Activated naive CD8-positive, alpha-beta T cell treated with anti-CD3 and anti-CD28 coated beads, Interleukin-2, amount 50 U/mL, for 24 hours (primary cell): ENCODE results near the gene MRPL19.

Experiments used
- ATAC-seq: fragments of 150-1000 bp; cut with Tn5 transposase; one replicate; pipeline ENCODE4 v1.10.0; 2021
- DNase-seq: peaks from one replicate; pipeline ENCODE4 v3.0.0; 2021
- H3K27ac Mint-ChIP-seq: one replicate; pipeline ENCODE4 v1.8.0; 2021; ENCODE audit warnings: mild to moderate bottlenecking, mixed read lengths
- H3K27me3 Mint-ChIP-seq: one replicate; pipeline ENCODE4 v1.8.0; 2021; ENCODE audit warnings: mixed read lengths
- H3K36me3 Mint-ChIP-seq: one replicate; pipeline ENCODE4 v1.8.0; 2021; ENCODE audit warnings: low read depth, mixed read lengths
- H3K4me1 Mint-ChIP-seq: one replicate; pipeline ENCODE4 v1.8.0; 2021; ENCODE audit warnings: mixed read lengths
- H3K4me3 Mint-ChIP-seq: one replicate; pipeline ENCODE4 v1.8.0; 2021; ENCODE audit warnings: mild to moderate bottlenecking, moderate library complexity, mixed read lengths
- H3K9me3 Mint-ChIP-seq: one replicate; pipeline ENCODE4 v1.8.0; 2021; ENCODE audit warnings: mixed read lengths

The MRPL19 gene

GRCh38 chr2:75632813-75633212, 13.8 kb upstream of the MRPL19 start:
- H3K27ac Mint-ChIP-seq: no peak overlapping the region
- no peak for DNase-seq
- H3K27me3 Mint-ChIP-seq: peaks cover 23% of the 10 kb centered on the region
- H3K4me1 Mint-ChIP-seq: no peaks in the 10 kb centered on the region
- no peaks in the 10 kb centered on the region for H3K9me3 Mint-ChIP-seq
- no peak for ATAC-seq
- no peak overlapping the region for H3K4me3 Mint-ChIP-seq
- no peaks in the 10 kb centered on the region for H3K36me3 Mint-ChIP-seq

GRCh38 chr2:75633620-75634019, 13.0 kb upstream of the MRPL19 start:
- Mint-ChIP-seq H3K27ac (no peak overlapping the region), H3K36me3 (no peaks in the 10 kb centered on the region), H3K27me3 (peaks cover 26% of the 10 kb centered on the region), H3K4me3 (no peak overlapping the region), H3K4me1 (no peaks in the 10 kb centered on the region), H3K9me3 (no peaks in the 10 kb centered on the region)
- ATAC-seq: no peak
- DNase-seq: no peak

- Mint-ChIP-seq H3K4me1 (no peaks in the 10 kb centered on the region), H3K27ac (no peak overlapping the region), H3K27me3 (peaks cover 22% of the 10 kb centered on the region), H3K9me3 (no peaks in the 10 kb centered on the region), H3K4me3 (no peak overlapping the region), H3K36me3 (no peaks in the 10 kb centered on the region)
- ATAC-seq (no peak), DNase-seq (no peak)
Observed at GRCh38 chr2:75634945-75635344, 11.6 kb upstream of the MRPL19 start.

- DNase-seq: no peak
- H3K4me3 Mint-ChIP-seq: no peak overlapping the region
- no peaks in the 10 kb centered on the region for H3K36me3 Mint-ChIP-seq
- no peak overlapping the region for H3K27ac Mint-ChIP-seq
- H3K27me3 Mint-ChIP-seq: peaks cover 19% of the 10 kb centered on the region
- H3K4me1 Mint-ChIP-seq: peaks cover 4% of the 10 kb centered on the region
- no peak for ATAC-seq
- no peaks in the 10 kb centered on the region for H3K9me3 Mint-ChIP-seq
Observed at GRCh38 chr2:75637568-75637967, 9.0 kb upstream of the MRPL19 start.

GRCh38 chr2:75640621-75641121, 5.9 kb upstream of the MRPL19 start:
- peak; percentile 60 for DNase-seq
- H3K4me3 Mint-ChIP-seq: no peak overlapping the region
- ATAC-seq: peak; percentile 95
- H3K9me3 Mint-ChIP-seq: no peaks in the 10 kb centered on the region
- H3K36me3 Mint-ChIP-seq: no peaks in the 10 kb centered on the region
- H3K27me3 Mint-ChIP-seq: peaks cover 17% of the 10 kb centered on the region
- H3K4me1 Mint-ChIP-seq: peaks cover 4% of the 10 kb centered on the region
- no peak overlapping the region for H3K27ac Mint-ChIP-seq

GRCh38 chr2:75641587-75641986, 5.0 kb upstream of the MRPL19 start:
- no peak overlapping the region for H3K4me3 Mint-ChIP-seq
- H3K36me3 Mint-ChIP-seq: no peaks in the 10 kb centered on the region
- ATAC-seq (no peak), DNase-seq (no peak)
- peaks cover 7% of the 10 kb centered on the region for H3K4me1 Mint-ChIP-seq
- H3K27ac Mint-ChIP-seq: no peak overlapping the region
- peaks cover 11% of the 10 kb centered on the region for H3K27me3 Mint-ChIP-seq
- no peaks in the 10 kb centered on the region for H3K9me3 Mint-ChIP-seq

GRCh38 chr2:75643980-75644379, 2.6 kb upstream of the MRPL19 start:
- ATAC-seq (no peak), DNase-seq (no peak)
- no peak overlapping the region for H3K27ac Mint-ChIP-seq
- H3K4me3 Mint-ChIP-seq: no peak overlapping the region
- H3K27me3 Mint-ChIP-seq: no peaks in the 10 kb centered on the region
- no peaks in the 10 kb centered on the region for H3K9me3 Mint-ChIP-seq
- H3K4me1 Mint-ChIP-seq: peaks cover 23% of the 10 kb centered on the region
- H3K36me3 Mint-ChIP-seq: peaks cover 11% of the 10 kb centered on the region

GRCh38 chr2:75645643-75646042, 940 bp upstream of the MRPL19 start:
- H3K27ac Mint-ChIP-seq: peak overlapping the region; percentile 90
- ATAC-seq: no peak
- H3K4me1 Mint-ChIP-seq: peaks cover 32% of the 10 kb centered on the region
- no peaks in the 10 kb centered on the region for H3K9me3 Mint-ChIP-seq
- no peak for DNase-seq
- H3K36me3 Mint-ChIP-seq: peaks cover 19% of the 10 kb centered on the region
- H3K4me3 Mint-ChIP-seq: no peak overlapping the region
- no peaks in the 10 kb centered on the region for H3K27me3 Mint-ChIP-seq

GRCh38 chr2:75646090-75646582, 447 bp upstream of the MRPL19 start:
- ATAC-seq (no peak), DNase-seq (no peak)
- peaks cover 30% of the 10 kb centered on the region for H3K4me1 Mint-ChIP-seq
- no peaks in the 10 kb centered on the region for H3K27me3 Mint-ChIP-seq
- H3K27ac Mint-ChIP-seq: peak overlapping the region; percentile 90
- H3K36me3 Mint-ChIP-seq: peaks cover 20% of the 10 kb centered on the region
- no peaks in the 10 kb centered on the region for H3K9me3 Mint-ChIP-seq
- H3K4me3 Mint-ChIP-seq: peak overlapping the region; percentile 93

- Mint-ChIP-seq H3K4me1 (peaks cover 30% of the 10 kb centered on the region), H3K36me3 (peaks cover 33% of the 10 kb centered on the region), H3K9me3 (no peaks in the 10 kb centered on the region), H3K4me3 (peak overlapping the region; percentile 93), H3K27me3 (no peaks in the 10 kb centered on the region), H3K27ac (peak overlapping the region; percentile 90)
- ATAC-seq (no peak), DNase-seq (peak; percentile 7)
Observed at GRCh38 chr2:75647771-75648170, 1.2 kb downstream of the MRPL19 start.

GRCh38 chr2:75654012-75654411, 7.4 kb downstream of the MRPL19 start:
- no peak overlapping the region for H3K27ac Mint-ChIP-seq
- peaks cover 81% of the 10 kb centered on the region for H3K36me3 Mint-ChIP-seq
- H3K4me3 Mint-ChIP-seq: no peak overlapping the region
- no peaks in the 10 kb centered on the region for H3K27me3 Mint-ChIP-seq
- H3K9me3 Mint-ChIP-seq: peaks cover 12% of the 10 kb centered on the region
- peaks cover 14% of the 10 kb centered on the region for H3K4me1 Mint-ChIP-seq
- ATAC-seq (no peak), DNase-seq (no peak)

- Mint-ChIP-seq H3K27me3 (no peaks in the 10 kb centered on the region), H3K27ac (no peak overlapping the region), H3K4me3 (no peak overlapping the region), H3K36me3 (peaks cover 90% of the 10 kb centered on the region), H3K4me1 (peaks cover 4% of the 10 kb centered on the region), H3K9me3 (peaks cover 23% of the 10 kb centered on the region)
- DNase-seq (no peak), ATAC-seq (no peak)
Observed at GRCh38 chr2:75655861-75656260, 9.3 kb downstream of the MRPL19 start.

- DNase-seq (no peak), ATAC-seq (no peak)
- Mint-ChIP-seq H3K9me3 (peaks cover 23% of the 10 kb centered on the region), H3K36me3 (peaks cover 91% of the 10 kb centered on the region), H3K4me3 (no peak overlapping the region), H3K27ac (no peak overlapping the region), H3K27me3 (no peaks in the 10 kb centered on the region), H3K4me1 (peaks cover 4% of the 10 kb centered on the region)
Observed at GRCh38 chr2:75656563-75656962, 10.0 kb downstream of the MRPL19 start.

GRCh38 chr2:75657798-75658197, 11.2 kb downstream of the MRPL19 start:
- H3K4me1 Mint-ChIP-seq: peaks cover 4% of the 10 kb centered on the region
- H3K9me3 Mint-ChIP-seq: peaks cover 23% of the 10 kb centered on the region
- H3K4me3 Mint-ChIP-seq: no peak overlapping the region
- no peaks in the 10 kb centered on the region for H3K27me3 Mint-ChIP-seq
- peaks cover 93% of the 10 kb centered on the region for H3K36me3 Mint-ChIP-seq
- H3K27ac Mint-ChIP-seq: no peak overlapping the region
- no peak for ATAC-seq
- no peak for DNase-seq

- ATAC-seq (no peak), DNase-seq (no peak)
- no peaks in the 10 kb centered on the region for H3K27me3 Mint-ChIP-seq
- peaks cover 54% of the 10 kb centered on the region for H3K36me3 Mint-ChIP-seq
- H3K27ac Mint-ChIP-seq: no peak overlapping the region
- no peaks in the 10 kb centered on the region for H3K9me3 Mint-ChIP-seq
- H3K4me1 Mint-ChIP-seq: no peaks in the 10 kb centered on the region
- H3K4me3 Mint-ChIP-seq: no peak overlapping the region
Observed at GRCh38 chr2:75666911-75667310, 20.3 kb downstream of the MRPL19 start.

- no peak overlapping the region for H3K27ac Mint-ChIP-seq
- H3K4me3 Mint-ChIP-seq: no peak overlapping the region
- no peak for ATAC-seq
- H3K4me1 Mint-ChIP-seq: no peaks in the 10 kb centered on the region
- no peaks in the 10 kb centered on the region for H3K9me3 Mint-ChIP-seq
- no peaks in the 10 kb centered on the region for H3K27me3 Mint-ChIP-seq
- H3K36me3 Mint-ChIP-seq: peaks cover 52% of the 10 kb centered on the region
- no peak for DNase-seq
Observed at GRCh38 chr2:75667884-75668283, 21.3 kb downstream of the MRPL19 start.
